ENCODE measurements around the gene CACNA1B. TPM values are rescaled to one million over a fixed set of nuclear protein-coding genes. Genes with fewer than 3 reads are reported as not detected.

Gene CACNA1B
- total and polyA plus RNA-seq, 2 of the 4 experiments (the other 2 are of a cell fraction) = 0.02 TPM; not detected in 1

DNA sequence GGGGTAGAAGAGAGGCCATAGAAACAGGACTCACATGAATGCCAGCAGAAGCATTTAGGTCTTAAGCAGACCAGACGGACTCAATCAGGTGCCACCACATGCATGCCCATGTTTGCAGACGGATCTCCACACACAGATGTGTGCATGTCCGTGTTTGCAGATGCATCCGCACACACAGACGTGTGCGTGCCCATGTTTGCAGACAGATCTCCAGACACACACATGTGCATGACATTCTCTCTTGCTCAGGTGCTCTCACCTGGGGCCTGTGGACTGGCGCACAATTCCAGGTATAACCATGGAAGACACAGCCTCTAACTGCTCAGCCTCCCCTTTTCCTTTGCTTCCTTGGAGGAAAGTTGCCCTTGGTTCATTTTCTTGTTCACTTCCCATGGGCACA, 148.3 kb downstream of the CACNA1B start:
- Histone ChIP-seq H3K27ac (ENCODE audit: insufficient read depth, low read length) (no peak overlapping the region), H3K4me1 (ENCODE audit: control insufficient read depth, insufficient read depth, low read length) (no peaks in the 10 kb centered on the region), H3K79me1 (ENCODE audit: low read depth in 1 of 2, low read length in 2 of 2) (no peaks in the 10 kb centered on the region), H2BK120ac (ENCODE audit: low read depth, low read length) (no peak overlapping the region), H3K4ac (ENCODE audit: low read depth, low read length) (no peak overlapping the region), H3K9ac (ENCODE audit: low read depth, low read length) (no peak overlapping the region), H3K23ac (ENCODE audit: low read depth, low read length) (no peak overlapping the region), H2AK5ac (ENCODE audit: low read depth, low read length) (no peak overlapping the region), H3K56ac (ENCODE audit: extremely low read depth, insufficient read depth, low read length) (no peak overlapping the region), H3K14ac (replicated peaks; ENCODE audit: low read depth, low read length) (no peak overlapping the region), H3K4me3 (ENCODE audit: insufficient read depth, low read depth, low read length) (no peak overlapping the region), H3K9me1 (ENCODE audit: insufficient read depth, low read length) (no peaks in the 10 kb centered on the region), H4K91ac (ENCODE audit: insufficient read depth, low read depth, low read length) (no peak overlapping the region), H2BK20ac (ENCODE audit: low read depth, low read length) (no peak overlapping the region), H2BK5ac (ENCODE audit: low read depth, low read length, poor library complexity, severe bottlenecking) (no peak overlapping the region), H4K8ac (ENCODE audit: low read depth in 2 of 2, low read length in 2 of 2) (no peak overlapping the region), H4K20me1 (ENCODE audit: insufficient read depth, low read length) (no peaks in the 10 kb centered on the region), H4K5ac (ENCODE audit: low read depth, low read length) (no peak overlapping the region), H3K4me2 (ENCODE audit: low read depth, low read length) (no peak overlapping the region), H3K9me3 (ENCODE audit: control insufficient read depth, insufficient read depth, low read length) (peaks cover 3% of the 10 kb centered on the region), H3K27me3 (ENCODE audit: control insufficient read depth, insufficient read depth, low read length) (peaks cover 6% of the 10 kb centered on the region; the same call in 1 of the 2 replicates), H3K36me3 (ENCODE audit: control insufficient read depth, insufficient read depth, low read length) (no peaks in the 10 kb centered on the region), H2AFZ (replicated peaks; ENCODE audit: low read length, poor library complexity) (no peak overlapping the region), H2BK15ac (ENCODE audit: low read depth, low read length) (no peak overlapping the region), H2AK9ac (replicated peaks; ENCODE audit: low read depth, low read length, poor library complexity) (no peak overlapping the region), H3K18ac (ENCODE audit: low read depth, low read length) (no peak overlapping the region)
- in situ Hi-C loops (cut with MboI; ENCODE audit: low sequenced_read_pairs) = no loop called here
- no peak for ATAC-seq (ENCODE audit: low read depth)
- POLR2A ChIA-PET (ENCODE audit: unreplicated experiment) = no interaction called here
- DNase-seq = no peak
- WGBS, 2 experiments (ENCODE audit: extremely low coverage in 2 of 2, insufficient read length in 1 of 2) = 72% methylated on average over 5 of the region's 7 CpGs; no CpG with 5 or more reads in 1 of the 2 experiments
- CTCF ChIA-PET = no interaction called here
- dilution Hi-C loops (cut with HindIII; ENCODE audit: low sequenced_read_pairs, unreplicated experiment) = no loop called here
- no TSS peak for BruUV-seq (replicated peaks)
- intact Hi-C loops (cut with micrococcal nuclease) = no loop called here
- no peak for TF ChIP-seq ELK1 (IDR thresholded peaks at IDR 0.05; ENCODE audit: borderline replicate concordance, low read depth, low read length)
- TF ChIP-seq, protein P1, sequence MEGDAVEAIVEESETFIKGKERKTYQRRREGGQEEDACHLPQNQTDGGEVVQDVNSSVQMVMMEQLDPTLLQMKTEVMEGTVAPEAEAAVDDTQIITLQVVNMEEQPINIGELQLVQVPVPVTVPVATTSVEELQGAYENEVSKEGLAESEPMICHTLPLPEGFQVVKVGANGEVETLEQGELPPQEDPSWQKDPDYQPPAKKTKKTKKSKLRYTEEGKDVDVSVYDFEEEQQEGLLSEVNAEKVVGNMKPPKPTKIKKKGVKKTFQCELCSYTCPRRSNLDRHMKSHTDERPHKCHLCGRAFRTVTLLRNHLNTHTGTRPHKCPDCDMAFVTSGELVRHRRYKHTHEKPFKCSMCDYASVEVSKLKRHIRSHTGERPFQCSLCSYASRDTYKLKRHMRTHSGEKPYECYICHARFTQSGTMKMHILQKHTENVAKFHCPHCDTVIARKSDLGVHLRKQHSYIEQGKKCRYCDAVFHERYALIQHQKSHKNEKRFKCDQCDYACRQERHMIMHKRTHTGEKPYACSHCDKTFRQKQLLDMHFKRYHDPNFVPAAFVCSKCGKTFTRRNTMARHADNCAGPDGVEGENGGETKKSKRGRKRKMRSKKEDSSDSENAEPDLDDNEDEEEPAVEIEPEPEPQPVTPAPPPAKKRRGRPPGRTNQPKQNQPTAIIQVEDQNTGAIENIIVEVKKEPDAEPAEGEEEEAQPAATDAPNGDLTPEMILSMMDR (conservative IDR thresholded peaks at IDR 0.05; ENCODE audit: low read depth, low read length) = no peak
- no peak for TF ChIP-seq RCOR1 (IDR thresholded peaks at IDR 0.05; ENCODE audit: insufficient replicate concordance, low read length)
- TF ChIP-seq FOS (IDR thresholded peaks at IDR 0.05; ENCODE audit: low read depth, low read length) = no peak
- no peak for TF ChIP-seq POLR2A (IDR thresholded peaks at IDR 0.05; ENCODE audit: low read depth, low read length)
- no peak for TF ChIP-seq SMC3 (IDR thresholded peaks at IDR 0.05; ENCODE audit: low read depth, low read length)

Measured in IMR-90 (cell line).